Measurements from ENCODE around the gene TMPRSS3. TPM values are rescaled to one million over a fixed set of nuclear protein-coding genes. Genes with fewer than 3 reads are reported as not detected.
A peak's percentile ranks its signal among the peaks of the same experiment; 100 is the strongest.

The TMPRSS3 gene
- total RNA-seq, 3 donors from 2014 or later = 9.2 to 27.2 TPM; not detected in 1

GRCh38 chr21:42438316-42439205 lies 42.7 kb upstream of the TMPRSS3 start:
- DNase-seq (ENCODE audit: low spot score in 2 of 2) = peak in 1 of 2 donors; percentile 44
- TF ChIP-seq POLR2A (IDR thresholded peaks at IDR 0.05) (no peak), CTCF (IDR thresholded peaks at IDR 0.05) (no peak), POLR2AphosphoS5 (IDR thresholded peaks at IDR 0.05) (no peak)
- Histone ChIP-seq H3K27me3 (peaks cover 0 to 6% of the 10 kb centered on the region in 2 donors), H3K4me3 (no peak overlapping the region), H3K27ac (no peak overlapping the region), H3K9me3 (no peaks in the 10 kb centered on the region), H3K36me3 (no peaks in the 10 kb centered on the region), H3K4me1 (no peaks in the 10 kb centered on the region)
- intact Hi-C loops (cut with DNase I; ENCODE audit: low total_unique reads) = no loop called here

GRCh38 chr21:42437786-42438185 lies 41.9 kb upstream of the TMPRSS3 start:
- Histone ChIP-seq H3K36me3 (no peaks in the 10 kb centered on the region), H3K27ac (no peak overlapping the region), H3K4me3 (no peak overlapping the region), H3K27me3 (peaks cover 0 to 6% of the 10 kb centered on the region in 2 donors), H3K9me3 (no peaks in the 10 kb centered on the region), H3K4me1 (no peaks in the 10 kb centered on the region)
- DNase-seq (ENCODE audit: low spot score in 2 of 2) = peak in 1 of 2 donors; percentile 19
- TF ChIP-seq POLR2AphosphoS5 (IDR thresholded peaks at IDR 0.05) = no peak
- no peak for TF ChIP-seq CTCF (IDR thresholded peaks at IDR 0.05)
- no peak for TF ChIP-seq POLR2A (IDR thresholded peaks at IDR 0.05)
- intact Hi-C loops (cut with DNase I; ENCODE audit: low total_unique reads) = no loop called here

GRCh38 chr21:42436914-42437313 lies 41.1 kb upstream of the TMPRSS3 start:
- no peak overlapping the region for H3K4me3 ChIP-seq
- no peaks in the 10 kb centered on the region for H3K4me1 ChIP-seq
- peaks cover 0 to 6% of the 10 kb centered on the region in 2 donors for H3K27me3 ChIP-seq
- TF ChIP-seq POLR2AphosphoS5 (IDR thresholded peaks at IDR 0.05) (no peak), CTCF (IDR thresholded peaks at IDR 0.05) (no peak), POLR2A (IDR thresholded peaks at IDR 0.05) (no peak)
- H3K36me3 ChIP-seq = no peaks in the 10 kb centered on the region
- peak in 1 of 2 donors; percentile 33 for DNase-seq (ENCODE audit: low spot score in 2 of 2)
- intact Hi-C loops (cut with DNase I; ENCODE audit: low total_unique reads) = no loop called here
- H3K9me3 ChIP-seq = peaks cover 0 to 7% of the 10 kb centered on the region in 2 donors
- no peak overlapping the region for H3K27ac ChIP-seq

- Histone ChIP-seq H3K9me3 (peaks cover 0 to 9% of the 10 kb centered on the region in 2 donors), H3K27ac (no peak overlapping the region), H3K36me3 (no peaks in the 10 kb centered on the region), H3K4me3 (no peak overlapping the region), H3K4me1 (no peaks in the 10 kb centered on the region), H3K27me3 (peaks cover under 1 to 6% of the 10 kb centered on the region in 2 donors)
- intact Hi-C loops (cut with DNase I; ENCODE audit: low total_unique reads) = no loop called here
- no peak for DNase-seq (ENCODE audit: low spot score in 2 of 2)
- TF ChIP-seq CTCF (IDR thresholded peaks at IDR 0.05) = no peak
- TF ChIP-seq POLR2AphosphoS5 (IDR thresholded peaks at IDR 0.05) = no peak
- no peak for TF ChIP-seq POLR2A (IDR thresholded peaks at IDR 0.05)
These were observed 40.0 kb upstream of the TMPRSS3 start for GRCh38 chr21:42435833-42436232.

- Histone ChIP-seq H3K4me3 (no peak overlapping the region), H3K27me3 (peaks cover 3 to 6% of the 10 kb centered on the region in 2 donors), H3K27ac (no peak overlapping the region), H3K36me3 (no peaks in the 10 kb centered on the region), H3K4me1 (no peaks in the 10 kb centered on the region), H3K9me3 (peaks cover 0 to 9% of the 10 kb centered on the region in 2 donors)
- DNase-seq (ENCODE audit: low spot score in 2 of 2) = no peak
- intact Hi-C loops (cut with DNase I; ENCODE audit: low total_unique reads) = no loop called here
- TF ChIP-seq POLR2AphosphoS5 (IDR thresholded peaks at IDR 0.05) (no peak), CTCF (IDR thresholded peaks at IDR 0.05) (no peak), POLR2A (IDR thresholded peaks at IDR 0.05) (no peak)
These were observed 39.5 kb upstream of the TMPRSS3 start for GRCh38 chr21:42435401-42435800.
